Upper lobe of left lung (tissue), 6 donors: ENCODE measurements around the gene TUBB2A. TPM values are rescaled to one million over a fixed set of nuclear protein-coding genes. Genes with fewer than 3 reads are reported as not detected.

Experiments used
- ATAC-seq, 2 donors: fragments of 200-7000 bp; cut with Tn5 transposase; one replicate each; pipeline ENCODE4 v1.9.1; 2022; ENCODE audit warnings: mild to moderate bottlenecking in 2 of 2, moderate library complexity in 2 of 2; ENCODE audit not compliant: low FRiP score in 2 of 2
- DNase-seq, 2 donors: peaks; one replicate each; pipeline ENCODE4 v3.0.0-alpha.2; 2019 to 2020
- H3K27ac ChIP-seq, 4 donors: fragments of 200-600 bp; sonication (generic); one replicate each; pipeline ENCODE4 v1.5.1; 2016 to 2019
- H3K27me3 ChIP-seq, 4 donors: fragments of 200-600 bp; sonication (generic); one replicate each; pipeline ENCODE4 v1.5.1; 2017 to 2019
- H3K36me3 ChIP-seq, 4 donors: fragments of 200-600 bp; sonication (generic); one replicate each; pipeline ENCODE4 v1.5.1; 2016 to 2019
- H3K4me1 ChIP-seq, 4 donors: fragments of 200-600 bp; sonication (generic); one replicate each; pipeline ENCODE4 v1.5.1; 2018 to 2019
- H3K4me3 ChIP-seq, 4 donors: fragments of 200-600 bp; sonication (generic); one replicate each; pipeline ENCODE4 v1.5.1; 2017 to 2019; ENCODE audit warnings: mild to moderate bottlenecking in 2 of 4, moderate library complexity in 1 of 4
- H3K9me3 ChIP-seq, 4 donors: fragments of 200-600 bp; sonication (generic); one replicate each; pipeline ENCODE4 v1.5.1; 2018 to 2019
- EP300 ChIP-seq, 4 donors: sonication (generic); formaldehyde crosslinking; IDR thresholded peaks; one replicate each; pipeline ENCODE4 v1.5.1; 2017; ENCODE audit warnings: antibody characterized with exemption in 4 of 4, control low read depth in 2 of 4
- POLR2A ChIP-seq, 4 donors: fragments of 450-650 bp; IDR thresholded peaks; one replicate each; pipeline ENCODE4 v1.5.1; 2016 to 2017; ENCODE audit warnings: antibody characterized with exemption in 4 of 4, mild to moderate bottlenecking in 2 of 4
- POLR2AphosphoS5 ChIP-seq, 2 donors: sonication (generic); formaldehyde crosslinking; IDR thresholded peaks; one replicate each; pipeline ENCODE4 v1.5.1; 2017; ENCODE audit warnings: antibody characterized with exemption in 2 of 2
- WGBS, 2 donors: methylation state at CpG; one replicate each; pipeline ENCODE4 v1.1.5; 2017 to 2018; 5-methylcytosine and 5-hydroxymethylcytosine counted together
- total RNA-seq, 6 donors: library from RNA; depleted of rRNA in 4 of 6; stranded (reverse); fragments of >200 nt in 4 of 6; gene quantifications; one replicate each; pipeline versions ENCODE4 v1.1.0 to v1.2.1, GENCODE V29; 2016 to 2021
- TF ChIP-seq, protein P1 (sequence below), 6 experiments: fragments of 450-650 bp in 4 of 6; fragments of 200-600 bp in 2 of 6; sonication (generic) in 2 of 6; IDR thresholded peaks; one replicate each; pipeline ENCODE4 v1.5.1; 2016 to 2019; ENCODE audit warnings: antibody characterized with exemption in 6 of 6
- donor health status: DM: no; HTN: no; CAD: no; lungs with moderate emphysema.
- donor health status: DM: no; HTN: yes; CAD: no; lungs with severe emphysema.

TUBB2A gene
- total RNA-seq, 6 donors from 2014 or later: 6.3 to 29.5 (median 15.1) TPM

DNA sequence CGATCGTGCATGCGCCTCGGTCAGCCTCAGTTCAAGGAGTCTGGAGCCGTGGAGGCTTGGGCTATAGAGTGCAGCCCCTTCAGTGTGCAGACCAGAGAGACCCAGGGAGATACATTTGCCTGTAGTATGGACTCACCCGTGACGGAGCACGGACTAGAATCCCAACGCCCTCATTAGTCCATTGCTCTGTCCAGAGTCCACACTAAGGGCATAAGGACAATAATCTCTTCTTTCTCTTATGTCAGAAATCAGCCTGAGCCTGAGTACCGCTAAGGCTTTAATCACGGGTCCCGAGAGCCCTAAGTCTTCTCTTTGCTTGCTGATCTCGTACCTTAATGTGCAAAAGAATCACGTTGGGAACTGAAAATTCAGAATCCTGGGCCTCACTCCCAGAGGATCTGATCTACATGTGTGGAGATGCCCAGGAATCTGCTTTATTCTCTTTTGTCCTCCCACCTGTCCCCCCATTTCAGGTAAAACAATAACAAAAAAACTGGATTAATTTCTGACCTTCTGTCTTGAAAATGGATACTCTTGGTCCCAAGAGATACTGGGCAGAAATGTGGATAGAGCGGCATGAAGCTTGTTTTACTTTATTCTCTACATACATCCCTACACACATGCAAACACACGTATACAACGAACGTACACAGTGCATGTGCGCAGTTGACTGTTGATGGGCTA is 38.2 kb downstream of the TUBB2A start:
- no peak for DNase-seq
- WGBS, 2 donors: 32 to 38% methylated on average over 12 to 14 of the region's 19 CpGs

DNA sequence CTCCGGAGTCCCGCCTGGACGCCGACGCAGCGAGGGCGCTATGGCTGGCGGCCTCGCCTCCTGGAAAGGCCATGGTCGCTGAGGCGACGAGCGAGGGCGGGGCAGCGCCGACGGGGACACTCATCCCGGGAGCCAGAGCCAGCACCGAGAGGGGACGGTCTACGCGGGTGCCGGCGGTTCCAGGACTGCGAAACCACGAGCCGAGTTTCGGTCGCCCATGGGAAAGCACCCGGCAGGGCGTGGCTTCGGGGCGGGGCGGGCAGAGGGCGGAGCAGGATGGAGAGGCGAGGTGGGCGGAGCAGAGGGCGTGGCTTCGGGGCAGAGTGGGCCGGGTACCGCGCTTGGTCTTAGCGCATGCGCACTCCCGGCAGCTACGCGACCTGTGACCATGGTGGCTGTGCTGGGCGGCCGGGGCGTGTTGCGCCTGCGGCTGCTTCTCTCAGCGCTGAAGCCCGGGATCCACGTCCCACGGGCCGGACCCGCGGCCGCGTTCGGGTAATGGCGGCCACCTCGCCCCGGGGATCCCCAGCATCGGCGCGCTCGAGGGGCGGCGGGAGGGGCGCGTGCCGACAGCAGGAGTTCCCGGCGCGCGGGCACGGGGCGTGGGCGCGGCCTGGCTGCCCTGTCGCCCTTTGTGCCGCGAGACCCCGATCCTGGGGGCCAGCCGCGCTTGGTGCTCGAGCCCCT is 38.8 kb downstream of the TUBB2A start, which contains the start of gene BPHL:
TSS of gene BPHL (plus strand) at position 359 of the 687 bp plus-strand sequence. CDS start at position 389, 30 bp downstream.
- Histone ChIP-seq H3K4me1 (peaks cover 10 to 18% (median 12%) of the 10 kb centered on the region in 4 donors), H3K4me3 (peak within 1 kb of the TSS; percentile 69 to 75 (median 73)), H3K36me3 (peaks cover 9 to 23% (median 13%) of the 10 kb centered on the region in 4 donors), H3K27ac (peak within 1 kb of the TSS; percentile 87 to 93 (median 92)), H3K9me3 (no peaks in the 10 kb centered on the region), H3K27me3 (no peaks in the 10 kb centered on the region)
- TF ChIP-seq POLR2A (IDR thresholded peaks at IDR 0.05) (peak in 2 of 4 donors; percentile 72 to 83), POLR2AphosphoS5 (IDR thresholded peaks at IDR 0.05) (peak; percentile 65 to 73), EP300 (IDR thresholded peaks at IDR 0.05) (peak in 1 of 4 donors; percentile 56)
- TF ChIP-seq, protein P1, sequence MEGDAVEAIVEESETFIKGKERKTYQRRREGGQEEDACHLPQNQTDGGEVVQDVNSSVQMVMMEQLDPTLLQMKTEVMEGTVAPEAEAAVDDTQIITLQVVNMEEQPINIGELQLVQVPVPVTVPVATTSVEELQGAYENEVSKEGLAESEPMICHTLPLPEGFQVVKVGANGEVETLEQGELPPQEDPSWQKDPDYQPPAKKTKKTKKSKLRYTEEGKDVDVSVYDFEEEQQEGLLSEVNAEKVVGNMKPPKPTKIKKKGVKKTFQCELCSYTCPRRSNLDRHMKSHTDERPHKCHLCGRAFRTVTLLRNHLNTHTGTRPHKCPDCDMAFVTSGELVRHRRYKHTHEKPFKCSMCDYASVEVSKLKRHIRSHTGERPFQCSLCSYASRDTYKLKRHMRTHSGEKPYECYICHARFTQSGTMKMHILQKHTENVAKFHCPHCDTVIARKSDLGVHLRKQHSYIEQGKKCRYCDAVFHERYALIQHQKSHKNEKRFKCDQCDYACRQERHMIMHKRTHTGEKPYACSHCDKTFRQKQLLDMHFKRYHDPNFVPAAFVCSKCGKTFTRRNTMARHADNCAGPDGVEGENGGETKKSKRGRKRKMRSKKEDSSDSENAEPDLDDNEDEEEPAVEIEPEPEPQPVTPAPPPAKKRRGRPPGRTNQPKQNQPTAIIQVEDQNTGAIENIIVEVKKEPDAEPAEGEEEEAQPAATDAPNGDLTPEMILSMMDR (IDR thresholded peaks at IDR 0.05): peak in 1 of 6 experiments; percentile 9
- 0 to 1% methylated on average over 1 to 28 of the region's 89 CpGs for WGBS, 2 donors
- ATAC-seq: peak; percentile 99
- peak; percentile 97 to 100 for DNase-seq

More for the DNA sequence above, 38.2 kb downstream of the TUBB2A start:
- Histone ChIP-seq H3K4me3 (peak overlapping the region; percentile 69 to 75 (median 73)), H3K36me3 (peaks cover 2 to 16% (median 7%) of the 10 kb centered on the region in 4 donors), H3K9me3 (no peaks in the 10 kb centered on the region), H3K4me1 (peaks cover 10 to 18% (median 12%) of the 10 kb centered on the region in 4 donors), H3K27me3 (no peaks in the 10 kb centered on the region), H3K27ac (peak overlapping the region; percentile 87 to 93 (median 92))
- peak; percentile 7 to 48 for ATAC-seq
- no peak for TF ChIP-seq EP300 (IDR thresholded peaks at IDR 0.05)
- TF ChIP-seq, protein P1 (IDR thresholded peaks at IDR 0.05): no peak
- no peak for TF ChIP-seq POLR2A (IDR thresholded peaks at IDR 0.05)
- TF ChIP-seq POLR2AphosphoS5 (IDR thresholded peaks at IDR 0.05): no peak

GRCh38 chr6:3117912-3118352 is 39.4 kb downstream of the TUBB2A start:
- ATAC-seq (no peak), DNase-seq (no peak)
- Histone ChIP-seq H3K4me1 (peaks cover 10 to 18% (median 12%) of the 10 kb centered on the region in 4 donors), H3K9me3 (no peaks in the 10 kb centered on the region), H3K27me3 (no peaks in the 10 kb centered on the region), H3K4me3 (peak overlapping the region; percentile 69 to 75 (median 73)), H3K27ac (peak overlapping the region; percentile 87 to 93 (median 92)), H3K36me3 (peaks cover 12 to 29% (median 19%) of the 10 kb centered on the region in 4 donors)
- TF ChIP-seq, protein P1 (IDR thresholded peaks at IDR 0.05): no peak
- TF ChIP-seq EP300 (IDR thresholded peaks at IDR 0.05) (no peak), POLR2AphosphoS5 (IDR thresholded peaks at IDR 0.05) (no peak), POLR2A (IDR thresholded peaks at IDR 0.05) (no peak)
- WGBS, 2 donors: 18 to 21% methylated on average over 5 to 8 of the region's 8 CpGs

DNA sequence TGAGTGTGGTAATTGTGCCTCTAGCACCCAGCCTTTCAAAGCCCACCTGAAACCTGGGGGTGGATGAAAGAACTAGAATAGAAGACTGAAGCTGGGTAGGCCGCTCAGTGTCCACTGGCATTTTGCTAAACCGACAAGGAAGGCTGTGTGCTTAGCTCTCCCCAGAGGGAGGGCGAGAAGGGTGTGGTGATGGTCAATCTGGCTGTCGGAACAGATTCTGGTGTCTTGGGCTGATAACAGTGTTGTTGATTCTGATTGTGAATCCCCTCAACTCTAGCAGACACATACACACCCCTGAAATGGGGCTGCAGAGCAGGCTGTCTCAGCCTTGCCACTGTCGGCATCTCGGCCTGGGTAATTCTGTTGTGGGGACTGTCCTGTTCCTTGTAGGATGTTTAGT is 43.0 kb downstream of the TUBB2A start:
- TF ChIP-seq, protein P1 (IDR thresholded peaks at IDR 0.05): no peak
- TF ChIP-seq POLR2AphosphoS5 (IDR thresholded peaks at IDR 0.05) (no peak), EP300 (IDR thresholded peaks at IDR 0.05) (no peak), POLR2A (IDR thresholded peaks at IDR 0.05) (no peak)
- Histone ChIP-seq H3K9me3 (no peaks in the 10 kb centered on the region), H3K4me3 (no peak overlapping the region), H3K36me3 (peaks cover 25 to 63% (median 33%) of the 10 kb centered on the region in 4 donors), H3K4me1 (peaks cover 9 to 13% (median 10%) of the 10 kb centered on the region in 4 donors), H3K27me3 (no peaks in the 10 kb centered on the region), H3K27ac (no peak overlapping the region)
- DNase-seq (no peak), ATAC-seq (no peak)
- WGBS, 2 donors: 92 to 98% methylated on average over 5 to 6 of the region's 6 CpGs
